ENCODE measurements around the gene WLS.

Gene WLS

DNA sequence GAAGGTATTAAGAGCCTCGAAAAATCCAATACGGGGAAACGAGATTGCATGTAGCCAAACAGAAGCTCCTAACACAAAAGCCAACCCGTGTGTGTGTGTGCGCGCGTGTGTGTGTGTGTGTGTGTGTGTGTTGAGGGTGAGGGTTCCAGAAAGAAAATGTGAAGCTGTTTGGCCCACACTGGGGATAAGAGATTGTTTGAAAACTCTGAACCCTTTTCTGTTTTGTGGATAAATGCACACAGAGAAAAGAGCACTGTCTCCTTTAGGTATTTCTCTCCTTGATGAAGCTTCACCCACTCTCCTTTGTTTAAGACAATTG lies 1.9 kb downstream of the WLS start:
- ChIA-PET CTCF (interaction anchor here (1.0 kb wide), 1 partner anchor 110 kb away, joined by 5 read pairs; no protein-coding TSS in a partner anchor), POLR2A (interaction anchor here (0.9 to 2.0 kb wide), 4 partner anchors 9 to 64 kb away, joined by 3 to 6 read pairs (median 4); no protein-coding TSS in a partner anchor)
- DNase-seq (ENCODE audit: extremely low spot score): no peak
- TF ChIP-seq SP1 (IDR thresholded peaks at IDR 0.05): no peak
- no peak for TF ChIP-seq LEF1 (IDR thresholded peaks at IDR 0.05; ENCODE audit: borderline replicate concordance)
- TF ChIP-seq NFRKB (IDR thresholded peaks at IDR 0.05): no peak
- no peak for TF ChIP-seq L3MBTL2 (conservative IDR thresholded peaks at IDR 0.05)
- no peak for TF ChIP-seq TARDBP (IDR thresholded peaks at IDR 0.05)
- TF ChIP-seq ARNT (IDR thresholded peaks at IDR 0.05): no peak
- no peak for TF ChIP-seq FOXM1 (IDR thresholded peaks at IDR 0.05; ENCODE audit: borderline replicate concordance)
- TF ChIP-seq ZNF384 (IDR thresholded peaks at IDR 0.05): no peak
- no peak for TF ChIP-seq HDGF (IDR thresholded peaks at IDR 0.05; ENCODE audit: borderline replicate concordance)
- no peak for TF ChIP-seq BHLHE40 (IDR thresholded peaks at IDR 0.05; ENCODE audit: borderline replicate concordance)
- no peak for TF ChIP-seq CTBP1 (IDR thresholded peaks at IDR 0.05; ENCODE audit: borderline replicate concordance)
- TF ChIP-seq SUZ12 (IDR thresholded peaks at IDR 0.05): no peak
- no peak for TF ChIP-seq FOXK2 (IDR thresholded peaks at IDR 0.05)

DNA sequence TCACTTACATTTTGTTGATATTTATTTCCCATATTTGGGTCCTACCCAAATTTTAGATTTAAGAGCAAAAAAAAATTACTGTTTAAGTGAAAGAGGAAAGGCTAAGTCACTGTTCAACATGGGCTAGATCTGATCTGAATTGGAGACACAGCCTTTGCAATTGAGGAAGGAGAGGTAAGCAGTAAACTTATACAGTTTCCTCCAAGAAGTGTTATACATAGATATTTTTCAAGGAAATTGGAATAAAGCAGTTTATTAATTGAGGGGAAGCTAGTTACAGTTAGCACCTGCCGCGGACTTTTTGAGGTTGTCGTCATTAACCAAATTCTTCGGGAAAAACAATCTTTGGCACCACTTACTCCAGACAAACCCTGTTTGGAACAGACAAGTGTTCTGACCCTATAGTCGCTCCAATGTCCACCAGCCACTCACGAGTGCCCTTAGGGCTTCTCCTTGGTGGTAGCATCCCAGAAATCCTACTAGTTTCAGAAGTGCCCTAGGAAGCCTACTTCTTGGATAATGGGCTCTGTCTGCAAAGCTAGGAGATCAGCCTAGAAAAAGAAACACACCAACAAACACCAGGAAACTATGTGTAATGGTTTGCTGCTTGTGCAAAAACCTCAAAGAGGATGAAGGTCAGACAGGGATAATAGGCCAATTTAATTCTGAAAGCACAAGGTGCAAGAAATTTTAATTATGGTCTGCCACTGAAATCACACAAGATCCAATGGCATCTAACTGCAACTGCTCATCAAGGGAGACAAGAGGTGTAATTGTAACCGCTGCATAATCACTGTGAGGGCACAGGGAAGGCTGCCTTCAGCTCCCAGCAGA lies 2.5 kb downstream of the WLS start:
- CTCF ChIA-PET: interaction anchor here (1.0 kb wide), 1 partner anchor 110 kb away, joined by 5 read pairs; no protein-coding TSS in a partner anchor
- no peak for TF ChIP-seq TARDBP (IDR thresholded peaks at IDR 0.05)
- TF ChIP-seq ZNF384 (IDR thresholded peaks at IDR 0.05): no peak
- no peak for DNase-seq (ENCODE audit: extremely low spot score)
- POLR2A ChIA-PET: interaction anchor here (1.0 to 1.7 kb wide), 3 partner anchors 8 to 32 kb away, joined by 3 to 6 read pairs (median 4); no protein-coding TSS in a partner anchor

DNA sequence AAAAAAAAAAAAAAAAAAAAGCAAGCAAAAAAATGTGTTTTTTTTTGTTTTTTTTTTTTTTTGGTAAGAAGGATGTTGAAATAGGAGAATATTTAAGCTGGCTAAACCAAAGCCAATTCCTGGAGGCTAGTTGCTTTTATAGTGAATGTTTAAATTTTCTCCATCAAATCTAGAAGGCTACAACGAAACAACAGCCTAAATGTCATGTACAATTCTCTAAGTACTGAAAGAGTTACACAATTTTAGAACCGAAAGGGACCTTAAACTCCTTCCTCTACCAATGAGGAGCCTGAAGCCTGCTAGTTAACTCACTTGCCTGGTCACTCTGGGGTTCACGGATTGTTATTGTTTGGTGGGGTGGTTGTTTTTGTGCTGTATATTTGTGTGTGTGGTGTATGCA lies 3.5 kb downstream of the WLS start:
- TF ChIP-seq ELF4 (IDR thresholded peaks at IDR 0.05): no peak
- TF ChIP-seq LEF1 (IDR thresholded peaks at IDR 0.05; ENCODE audit: borderline replicate concordance): no peak
- no peak for TF ChIP-seq FOXA1 (IDR thresholded peaks at IDR 0.05)
- ChIA-PET CTCF (no interaction called here), POLR2A (interaction anchor here (1.7 kb wide), 1 partner anchor 31 kb away, joined by 4 read pairs; no protein-coding TSS in a partner anchor)
- DNase-seq (ENCODE audit: extremely low spot score): no peak

DNA sequence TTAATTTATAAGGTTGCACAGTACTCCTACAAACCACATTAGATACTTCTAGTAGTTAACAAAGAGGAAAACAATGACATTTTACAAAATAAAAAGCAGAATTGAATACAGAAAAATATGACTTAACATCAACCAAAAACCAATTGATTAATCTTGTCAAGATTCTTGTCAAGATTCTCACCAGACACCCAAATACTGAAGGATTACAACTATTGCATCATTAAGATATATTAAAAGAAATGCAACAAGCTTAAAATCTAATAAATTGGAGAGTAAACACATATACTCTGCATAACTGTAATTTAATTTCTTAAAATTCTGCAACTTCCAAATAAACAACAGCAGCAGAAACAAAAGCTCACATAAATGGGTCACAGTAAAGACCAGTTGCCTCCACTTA lies 4.7 kb downstream of the WLS start:
- no peak for DNase-seq (ENCODE audit: extremely low spot score)
- no peak for TF ChIP-seq BHLHE40 (IDR thresholded peaks at IDR 0.05; ENCODE audit: borderline replicate concordance)
- TF ChIP-seq TARDBP (IDR thresholded peaks at IDR 0.05): no peak
- TF ChIP-seq LEF1 (IDR thresholded peaks at IDR 0.05; ENCODE audit: borderline replicate concordance): no peak
- no peak for TF ChIP-seq NFRKB (IDR thresholded peaks at IDR 0.05)
- TF ChIP-seq SUZ12 (IDR thresholded peaks at IDR 0.05): no peak
- no peak for TF ChIP-seq ELF4 (IDR thresholded peaks at IDR 0.05)
- no peak for TF ChIP-seq SP1 (IDR thresholded peaks at IDR 0.05)
- TF ChIP-seq HDGF (IDR thresholded peaks at IDR 0.05; ENCODE audit: borderline replicate concordance): no peak
- TF ChIP-seq ARNT (IDR thresholded peaks at IDR 0.05): no peak
- POLR2A ChIA-PET: no interaction called here
- CTCF ChIA-PET: interaction anchor here (0.5 kb wide), 1 partner anchor 1495 kb away, joined by 4 read pairs; no protein-coding TSS in a partner anchor

DNA sequence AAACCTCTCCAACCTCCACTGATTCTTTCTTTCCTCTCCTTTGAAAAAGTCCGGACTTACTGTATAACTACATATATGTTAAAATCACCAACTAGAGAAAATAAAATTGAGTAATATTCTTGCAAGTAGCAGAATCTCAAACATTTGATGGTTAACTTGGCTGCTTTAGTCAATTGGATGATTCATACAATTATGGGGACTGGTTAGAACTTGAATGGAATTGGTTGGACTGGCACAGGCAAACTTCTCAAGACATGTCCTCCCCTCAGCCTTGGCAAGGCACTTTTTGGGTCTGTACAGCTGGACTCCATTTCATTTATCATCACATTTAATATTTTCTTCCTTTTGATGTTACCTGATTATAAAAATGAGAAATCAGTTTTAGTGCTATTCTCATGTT lies 6.5 kb downstream of the WLS start:
- TF ChIP-seq, protein P1, sequence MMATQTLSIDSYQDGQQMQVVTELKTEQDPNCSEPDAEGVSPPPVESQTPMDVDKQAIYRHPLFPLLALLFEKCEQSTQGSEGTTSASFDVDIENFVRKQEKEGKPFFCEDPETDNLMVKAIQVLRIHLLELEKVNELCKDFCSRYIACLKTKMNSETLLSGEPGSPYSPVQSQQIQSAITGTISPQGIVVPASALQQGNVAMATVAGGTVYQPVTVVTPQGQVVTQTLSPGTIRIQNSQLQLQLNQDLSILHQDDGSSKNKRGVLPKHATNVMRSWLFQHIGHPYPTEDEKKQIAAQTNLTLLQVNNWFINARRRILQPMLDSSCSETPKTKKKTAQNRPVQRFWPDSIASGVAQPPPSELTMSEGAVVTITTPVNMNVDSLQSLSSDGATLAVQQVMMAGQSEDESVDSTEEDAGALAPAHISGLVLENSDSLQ (IDR thresholded peaks at IDR 0.05): no peak
- no peak for TF ChIP-seq FOXM1 (IDR thresholded peaks at IDR 0.05; ENCODE audit: borderline replicate concordance)
- TF ChIP-seq ZNF384 (IDR thresholded peaks at IDR 0.05): no peak
- no peak for TF ChIP-seq ARNT (IDR thresholded peaks at IDR 0.05)
- no peak for TF ChIP-seq HDGF (IDR thresholded peaks at IDR 0.05; ENCODE audit: borderline replicate concordance)
- no peak for TF ChIP-seq BHLHE40 (IDR thresholded peaks at IDR 0.05; ENCODE audit: borderline replicate concordance)
- TF ChIP-seq CTBP1 (IDR thresholded peaks at IDR 0.05; ENCODE audit: borderline replicate concordance): no peak
- no peak for TF ChIP-seq SP1 (IDR thresholded peaks at IDR 0.05)
- no peak for TF ChIP-seq FOXK2 (IDR thresholded peaks at IDR 0.05)
- TF ChIP-seq TARDBP (IDR thresholded peaks at IDR 0.05): no peak
- TF ChIP-seq FOXA1 (IDR thresholded peaks at IDR 0.05): no peak
- TF ChIP-seq SUZ12 (IDR thresholded peaks at IDR 0.05): no peak
- TF ChIP-seq NFRKB (IDR thresholded peaks at IDR 0.05): no peak
- TF ChIP-seq L3MBTL2 (conservative IDR thresholded peaks at IDR 0.05): no peak
- no peak for TF ChIP-seq LEF1 (IDR thresholded peaks at IDR 0.05; ENCODE audit: borderline replicate concordance)
- TF ChIP-seq ELF4 (IDR thresholded peaks at IDR 0.05): no peak
- ChIA-PET POLR2A (no interaction called here), CTCF (no interaction called here)
- DNase-seq (ENCODE audit: extremely low spot score): no peak

DNA sequence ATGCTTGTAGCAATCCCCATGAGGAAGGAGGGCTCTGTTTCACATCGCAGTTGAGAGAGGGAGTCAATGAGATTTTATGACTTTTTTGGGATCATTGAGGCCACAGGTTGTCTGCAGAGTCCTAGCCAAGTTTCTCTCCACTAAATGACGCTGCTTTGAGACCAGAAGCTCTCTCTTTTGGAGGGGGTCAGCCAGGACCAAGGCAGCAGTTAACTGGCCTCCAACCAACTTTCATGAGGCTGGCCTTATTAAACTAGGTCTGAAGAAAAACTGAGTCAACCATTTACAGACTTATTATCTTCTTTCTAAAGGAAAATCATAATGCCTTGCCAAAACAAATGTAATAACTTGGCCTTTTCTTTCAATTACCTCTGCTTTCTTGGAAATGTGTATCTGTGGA lies 8.6 kb downstream of the WLS start:
- POLR2A ChIA-PET: interaction anchor here (1.0 kb wide), 1 partner anchor 8 kb away, joined by 5 read pairs; the partner anchor contains the start of gene WLS
- no peak for DNase-seq (ENCODE audit: extremely low spot score)
- CTCF ChIA-PET: interaction anchor here (1.2 kb wide), 1 partner anchor 10 kb away, joined by 3 read pairs; no protein-coding TSS in a partner anchor
- no peak for TF ChIP-seq CTBP1 (IDR thresholded peaks at IDR 0.05; ENCODE audit: borderline replicate concordance)
- no peak for TF ChIP-seq ZNF384 (IDR thresholded peaks at IDR 0.05)
- TF ChIP-seq NFRKB (IDR thresholded peaks at IDR 0.05): no peak

DNA sequence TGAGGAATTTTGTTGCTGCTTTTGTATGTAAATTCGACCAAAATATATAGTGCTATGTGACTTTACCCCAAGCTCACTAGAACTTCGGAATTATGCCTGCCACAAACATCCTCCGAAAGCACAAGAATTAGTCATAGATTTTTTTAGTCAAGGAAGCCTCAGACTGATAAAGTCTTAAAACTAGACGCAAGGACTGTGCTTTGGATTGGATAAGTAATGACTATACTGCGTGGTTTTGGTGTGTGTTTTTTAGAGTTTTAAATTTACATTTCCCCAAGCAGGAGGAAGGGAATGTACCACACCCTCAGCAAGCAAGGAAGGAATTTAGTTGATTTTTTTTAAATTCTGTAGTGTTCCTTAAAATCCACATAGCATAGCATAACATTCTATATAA lies 10.3 kb downstream of the WLS start:
- ChIA-PET POLR2A (interaction anchor here (1.0 to 3.4 kb wide), 2 partner anchors 8 to 10 kb away, joined by 6 to 27 read pairs; partner anchors contain the start of gene WLS), CTCF (interaction anchor here (2.0 kb wide), 1 partner anchor 102 kb away, joined by 5 read pairs; no protein-coding TSS in a partner anchor)
- no peak for DNase-seq (ENCODE audit: extremely low spot score)
- no peak for TF ChIP-seq CTBP1 (IDR thresholded peaks at IDR 0.05; ENCODE audit: borderline replicate concordance)
- no peak for TF ChIP-seq FOXM1 (IDR thresholded peaks at IDR 0.05; ENCODE audit: borderline replicate concordance)
- TF ChIP-seq ZNF384 (IDR thresholded peaks at IDR 0.05): no peak
- TF ChIP-seq ELF4 (IDR thresholded peaks at IDR 0.05): no peak
- TF ChIP-seq LEF1 (IDR thresholded peaks at IDR 0.05; ENCODE audit: borderline replicate concordance): no peak
- TF ChIP-seq BHLHE40 (IDR thresholded peaks at IDR 0.05; ENCODE audit: borderline replicate concordance): no peak
- TF ChIP-seq NFRKB (IDR thresholded peaks at IDR 0.05): no peak
- no peak for TF ChIP-seq SUZ12 (IDR thresholded peaks at IDR 0.05)
- no peak for TF ChIP-seq L3MBTL2 (conservative IDR thresholded peaks at IDR 0.05)
- no peak for TF ChIP-seq SP1 (IDR thresholded peaks at IDR 0.05)
- TF ChIP-seq TARDBP (IDR thresholded peaks at IDR 0.05): no peak

Measured in HEK293T (cell line).